ENCODE data around the gene GALM.

DNA sequence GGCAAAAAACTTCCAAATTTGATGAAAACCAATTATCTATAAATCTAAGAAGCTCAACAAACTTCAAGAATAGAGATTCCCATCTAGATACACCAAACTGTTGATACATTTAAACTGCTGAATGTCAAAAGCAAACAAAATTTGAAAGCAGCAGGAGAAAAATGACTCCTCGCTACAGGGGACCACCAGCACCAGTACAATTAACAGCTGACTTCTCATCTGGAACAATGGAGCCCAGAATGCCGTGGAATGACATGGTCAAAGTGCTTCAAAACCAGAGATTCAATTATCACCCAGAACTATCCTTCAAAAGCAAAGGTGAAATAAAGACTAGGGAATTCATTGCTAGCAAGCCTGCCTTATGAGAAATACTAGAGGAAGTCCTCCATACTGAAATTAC is 73.6 kb downstream of the GALM start:
- TF ChIP-seq, protein P1, sequence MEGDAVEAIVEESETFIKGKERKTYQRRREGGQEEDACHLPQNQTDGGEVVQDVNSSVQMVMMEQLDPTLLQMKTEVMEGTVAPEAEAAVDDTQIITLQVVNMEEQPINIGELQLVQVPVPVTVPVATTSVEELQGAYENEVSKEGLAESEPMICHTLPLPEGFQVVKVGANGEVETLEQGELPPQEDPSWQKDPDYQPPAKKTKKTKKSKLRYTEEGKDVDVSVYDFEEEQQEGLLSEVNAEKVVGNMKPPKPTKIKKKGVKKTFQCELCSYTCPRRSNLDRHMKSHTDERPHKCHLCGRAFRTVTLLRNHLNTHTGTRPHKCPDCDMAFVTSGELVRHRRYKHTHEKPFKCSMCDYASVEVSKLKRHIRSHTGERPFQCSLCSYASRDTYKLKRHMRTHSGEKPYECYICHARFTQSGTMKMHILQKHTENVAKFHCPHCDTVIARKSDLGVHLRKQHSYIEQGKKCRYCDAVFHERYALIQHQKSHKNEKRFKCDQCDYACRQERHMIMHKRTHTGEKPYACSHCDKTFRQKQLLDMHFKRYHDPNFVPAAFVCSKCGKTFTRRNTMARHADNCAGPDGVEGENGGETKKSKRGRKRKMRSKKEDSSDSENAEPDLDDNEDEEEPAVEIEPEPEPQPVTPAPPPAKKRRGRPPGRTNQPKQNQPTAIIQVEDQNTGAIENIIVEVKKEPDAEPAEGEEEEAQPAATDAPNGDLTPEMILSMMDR (IDR thresholded peaks at IDR 0.05) = no peak
- TF ChIP-seq POLR2A (IDR thresholded peaks at IDR 0.05) = no peak

All from right lobe of liver (tissue), 4 donors.